HG03442 (cell line): Measurements from ENCODE around the gene DPYSL3.

Experiments used
- ATAC-seq: cut with Tn5 transposase; IDR thresholded peaks from one replicate; pipeline ENCODE4 v1.9.1; 2021; ENCODE audit warnings: mild to moderate bottlenecking, moderate library complexity; ENCODE audit not compliant: unreplicated experiment

DPYSL3 gene

DNA sequence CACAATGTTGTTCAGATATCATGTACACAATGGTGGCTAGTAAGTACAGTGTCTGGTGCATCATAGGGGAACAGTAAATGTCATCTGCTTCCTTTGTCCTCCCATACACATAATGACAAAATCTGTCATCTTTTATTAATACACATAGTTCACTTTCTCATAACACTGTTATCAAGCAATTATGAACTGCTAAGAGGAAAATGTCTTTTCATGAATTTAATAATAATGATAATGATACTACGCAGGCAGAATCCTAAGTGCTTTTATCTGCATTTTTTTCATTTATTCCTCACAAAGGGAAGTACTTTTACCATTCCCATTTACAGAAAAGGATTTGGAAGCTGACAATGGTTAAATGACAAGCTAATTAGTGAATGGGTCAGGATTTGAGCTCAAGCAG is 35.7 kb downstream of the DPYSL3 start:
- ATAC-seq = no peak

DNA sequence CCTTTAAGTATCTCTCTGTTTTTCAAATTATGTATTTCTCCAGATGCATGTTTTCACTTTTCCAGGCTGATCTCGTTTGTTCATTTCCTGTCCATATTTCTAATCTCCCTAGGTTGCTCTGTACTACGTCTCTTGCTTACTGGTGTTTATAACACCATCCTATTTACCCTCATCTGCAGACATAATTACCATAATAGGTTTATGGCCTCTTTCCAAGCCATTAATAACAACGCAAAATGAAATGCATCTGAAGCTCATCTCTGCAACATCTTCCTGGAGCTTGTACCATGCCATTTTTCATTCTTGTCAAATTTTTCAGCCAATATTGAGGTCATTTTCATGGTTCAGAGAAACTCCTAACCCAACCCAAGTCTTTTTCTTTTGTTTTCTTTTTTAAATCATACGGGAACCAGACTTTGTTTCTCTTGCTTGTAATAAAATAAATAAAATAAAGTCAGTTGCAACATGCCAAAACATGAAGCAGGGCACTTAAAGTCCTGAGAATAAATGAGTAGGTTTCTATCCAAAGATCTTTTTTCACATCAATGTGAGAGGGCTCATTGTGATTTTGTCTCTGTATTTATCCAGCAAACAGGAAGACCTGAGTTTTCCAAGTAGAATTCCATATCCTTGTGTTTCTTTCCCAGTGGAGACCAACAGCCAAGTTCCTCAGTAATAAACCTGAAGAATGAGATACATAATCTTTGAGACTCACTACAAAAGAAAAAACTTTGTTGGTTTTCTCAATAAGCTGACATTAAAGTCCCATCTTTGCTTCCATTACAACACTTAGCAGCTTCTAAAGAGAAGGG is 37.0 kb downstream of the DPYSL3 start:
- no peak for ATAC-seq

- ATAC-seq = no peak
Measured at GRCh38 chr5:147467973-147468508, 41.8 kb downstream of the DPYSL3 start.

DNA sequence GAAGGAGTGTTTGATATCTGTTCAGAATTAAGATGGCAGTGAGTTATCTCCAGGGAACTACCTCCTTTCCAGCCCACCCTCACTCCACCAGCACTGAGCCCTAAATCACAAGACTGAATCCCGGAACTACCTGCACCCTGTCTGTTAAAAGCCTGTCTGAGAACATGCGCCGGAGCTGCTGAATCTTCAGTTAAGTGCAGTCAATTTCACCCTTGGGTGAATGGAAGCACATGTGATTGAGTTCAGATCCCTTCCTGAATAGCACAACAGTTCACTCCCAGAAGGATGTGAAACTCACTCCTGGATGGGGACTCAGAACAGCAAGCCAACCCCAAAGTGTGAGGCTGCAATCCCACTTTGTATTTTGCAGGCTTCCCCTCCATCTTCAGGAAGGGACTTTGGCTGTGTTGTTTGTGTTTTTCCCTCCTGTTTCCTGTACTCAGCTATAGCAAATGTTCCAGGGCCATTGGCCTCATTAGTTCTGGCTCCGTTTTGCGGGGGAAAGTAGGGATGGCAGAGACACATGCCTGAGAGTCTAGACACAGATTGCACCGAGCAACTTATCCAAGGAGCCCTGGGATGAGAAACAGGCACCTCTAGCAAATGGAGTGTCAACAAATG is 43.4 kb downstream of the DPYSL3 start:
- no peak for ATAC-seq

DNA sequence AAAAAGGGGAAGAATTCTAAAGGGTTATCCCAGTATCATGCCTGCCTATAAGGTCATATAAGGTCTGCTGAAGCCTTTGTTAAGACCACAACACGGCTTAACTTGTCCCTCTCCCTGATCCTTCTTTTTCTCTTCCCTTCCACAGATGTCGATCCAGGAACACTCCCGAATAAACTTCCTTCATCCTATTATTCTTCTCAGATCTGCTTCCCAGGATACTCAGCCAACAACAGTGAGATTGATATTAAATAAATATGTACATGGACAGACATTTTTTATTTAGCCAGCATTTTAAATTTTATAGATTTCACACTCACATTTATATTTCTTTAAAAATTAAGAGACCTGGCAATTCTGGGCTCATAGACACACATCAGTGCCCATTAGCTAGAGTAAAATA is 44.1 kb downstream of the DPYSL3 start:
- ATAC-seq = no peak

DNA sequence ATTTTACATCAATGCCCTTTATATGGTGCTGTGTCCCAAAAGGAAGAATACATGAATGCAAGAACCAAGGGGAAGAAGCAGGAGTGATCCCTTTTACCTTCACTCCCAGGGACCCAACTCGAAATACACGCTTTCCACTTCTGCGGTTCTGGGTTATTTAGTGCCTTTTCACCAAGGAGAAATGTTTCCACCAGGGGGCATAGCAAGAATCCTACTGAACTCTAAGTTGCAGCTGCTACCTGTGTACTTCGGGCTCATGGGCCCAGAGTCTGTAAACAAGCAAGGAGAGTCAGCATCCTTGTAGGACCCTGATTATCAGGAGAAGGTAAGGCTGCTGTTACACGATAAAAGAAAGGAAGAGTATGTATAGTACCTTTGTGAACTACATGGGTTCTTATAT is 45.7 kb downstream of the DPYSL3 start:
- no peak for ATAC-seq

- ATAC-seq = no peak
Measured at GRCh38 chr5:147461915-147462314, 48.0 kb downstream of the DPYSL3 start.

DNA sequence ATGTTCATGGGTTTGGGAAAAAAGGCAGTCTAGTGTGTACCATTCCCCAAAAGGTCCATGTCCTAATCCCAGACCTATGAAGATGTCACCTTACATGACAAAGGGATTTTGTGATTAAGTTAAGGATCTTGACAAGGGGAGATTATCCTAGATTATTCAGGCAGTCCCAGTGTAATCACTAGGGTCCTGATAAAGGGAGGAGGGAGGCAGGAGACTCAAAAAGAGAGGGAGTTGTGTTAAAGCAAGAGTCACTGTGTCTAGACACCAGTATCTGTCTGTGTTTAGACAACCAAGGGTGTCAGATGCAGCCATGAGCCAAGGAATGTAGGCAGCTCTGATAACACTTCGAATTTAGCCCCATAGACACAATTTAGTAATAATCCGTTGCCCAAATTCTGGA is 49.5 kb downstream of the DPYSL3 start:
- no peak for ATAC-seq

GRCh38 chr5:147458581-147458980 is 51.3 kb downstream of the DPYSL3 start:
- ATAC-seq = no peak

DNA sequence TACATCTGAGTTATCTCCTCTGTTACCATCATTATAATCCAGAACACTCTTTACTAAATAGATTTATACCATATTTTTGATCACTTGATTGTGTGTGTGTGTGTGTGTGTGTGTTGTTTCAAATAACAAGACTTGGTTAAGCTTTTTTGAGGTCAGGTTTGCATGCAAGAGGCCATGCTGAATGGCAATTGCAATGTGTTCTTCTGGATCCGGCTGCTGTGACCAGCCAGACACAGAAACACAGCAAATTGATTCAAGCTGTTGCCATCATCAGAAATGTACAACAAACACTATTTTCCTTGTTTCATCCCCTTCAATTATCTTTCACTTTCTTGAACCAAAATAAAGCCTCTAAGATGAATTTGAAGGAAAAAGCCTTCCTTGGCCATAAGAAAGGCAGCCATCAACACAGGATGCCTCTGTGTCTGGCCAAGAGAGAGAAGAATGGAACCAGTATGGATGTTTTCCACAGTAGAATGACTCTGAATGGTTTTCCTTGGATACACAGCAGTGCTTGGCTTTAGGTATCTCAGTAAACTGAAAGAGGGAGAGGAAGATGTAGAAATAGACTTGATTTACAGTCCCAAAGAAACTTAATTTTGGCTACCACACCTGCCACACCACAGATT is 53.9 kb downstream of the DPYSL3 start:
- no peak for ATAC-seq

DNA sequence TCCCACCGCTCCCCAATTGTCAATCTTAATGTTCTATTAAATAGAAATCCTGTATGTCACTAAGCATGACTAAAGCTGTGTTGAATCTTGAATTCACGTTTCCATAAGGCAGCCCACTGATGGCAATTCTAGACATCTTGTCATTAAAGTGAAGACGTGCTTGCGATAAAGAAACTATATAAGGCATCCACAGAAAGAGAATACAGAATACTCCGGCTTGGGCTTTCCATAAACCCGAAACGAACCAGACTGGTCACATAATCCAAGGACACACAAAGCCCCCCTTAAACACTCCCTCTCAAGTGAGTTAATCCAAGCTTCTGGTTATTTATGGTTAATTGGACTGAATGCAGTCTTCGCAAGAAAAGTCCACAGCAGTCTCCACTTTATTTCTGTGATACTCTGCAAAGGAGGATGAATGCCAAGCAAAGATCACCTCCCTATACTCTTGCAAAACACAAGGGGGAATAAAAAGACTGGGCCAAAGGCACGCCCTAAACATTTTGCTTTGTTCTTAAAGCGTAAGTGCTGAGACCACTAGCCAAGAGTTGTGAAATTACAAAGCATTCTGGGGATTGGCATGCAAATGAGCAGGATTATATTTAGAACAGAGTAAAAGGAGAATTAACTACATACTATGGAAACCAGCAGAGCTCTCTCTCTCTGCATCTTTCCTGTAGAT is 54.7 kb downstream of the DPYSL3 start:
- ATAC-seq = peak; percentile 32

GRCh38 chr5:147453875-147454814 is 55.7 kb downstream of the DPYSL3 start:
- peak; percentile 77 for ATAC-seq

DNA sequence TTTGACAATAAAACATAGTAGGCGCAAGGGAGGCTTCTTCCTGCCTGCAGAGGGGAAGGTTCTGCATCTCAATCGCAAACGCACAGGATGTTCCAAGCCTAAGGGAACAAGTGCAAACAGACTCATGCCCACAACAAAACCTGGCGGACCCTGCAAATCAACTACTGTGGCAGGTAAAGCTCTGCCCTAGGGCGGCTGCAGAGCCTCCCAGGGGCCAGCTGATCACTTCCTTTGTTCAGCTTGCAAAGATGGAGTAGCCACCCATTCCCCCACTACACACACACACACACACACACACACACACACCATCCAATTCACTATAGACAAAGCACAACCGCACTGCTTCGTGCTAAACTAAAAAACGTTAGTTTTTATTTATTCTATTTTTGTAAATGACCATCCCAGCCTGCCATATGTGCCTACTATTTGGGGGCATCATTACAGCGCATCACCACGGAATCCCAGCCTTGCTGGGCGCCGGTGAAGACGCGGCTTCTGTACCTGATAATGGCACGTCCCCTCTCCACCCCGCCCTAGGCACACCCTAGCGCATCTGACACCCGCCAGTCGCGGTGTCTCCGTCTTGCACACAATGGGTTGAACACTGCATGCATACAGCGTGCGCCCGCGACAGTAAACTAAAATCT is 57.6 kb downstream of the DPYSL3 start:
- no peak for ATAC-seq

- ATAC-seq = no peak
Measured at GRCh38 chr5:147451193-147451592, 58.7 kb downstream of the DPYSL3 start.

DNA sequence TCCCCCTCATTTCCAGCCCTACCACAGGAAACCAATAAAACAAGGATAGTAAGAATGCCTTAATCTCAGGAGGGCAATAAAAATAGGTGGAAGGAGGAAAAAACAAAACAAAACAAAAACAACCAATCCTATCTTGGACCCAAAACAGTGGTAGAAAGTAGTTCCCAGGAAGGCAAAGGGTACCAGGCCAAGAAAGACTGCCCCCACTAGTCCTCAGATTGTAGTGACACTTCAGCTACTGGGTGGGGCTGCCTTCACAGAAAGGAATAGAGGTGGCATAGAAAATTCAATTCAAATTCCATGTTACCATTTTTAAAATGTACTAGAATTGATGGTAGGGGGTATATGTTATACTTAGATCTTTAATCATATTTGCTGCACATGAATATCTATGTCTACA is 59.3 kb downstream of the DPYSL3 start:
- ATAC-seq = no peak

GRCh38 chr5:147448766-147449165 is 61.1 kb downstream of the DPYSL3 start:
- no peak for ATAC-seq

GRCh38 chr5:147446523-147446922 is 63.3 kb downstream of the DPYSL3 start:
- ATAC-seq = no peak

- ATAC-seq = no peak
Measured at GRCh38 chr5:147445917-147446316, 64.0 kb downstream of the DPYSL3 start.

- no peak for ATAC-seq
Measured at GRCh38 chr5:147445090-147445489, 64.8 kb downstream of the DPYSL3 start.

GRCh38 chr5:147442224-147442623 is 67.6 kb downstream of the DPYSL3 start:
- ATAC-seq = no peak
